Ramos (cell line): Measurements from ENCODE around the gene EPC2.
"Not testable (repeated sequence)": the region's sequence is repeated elsewhere in the genome, so short reads cannot be mapped to it uniquely, and the experiment has no call there.

Experiments used
- in situ Hi-C: fragments of 300-500 bp; cut with MboI; formaldehyde crosslinking; loops from one replicate; pipeline ENCODE4 v1.14.3; 2022; ENCODE audit warnings: low sequenced_read_pairs; ENCODE audit not compliant: unreplicated experiment

The EPC2 gene

GRCh38 chr2:148634749-148635148, 9.8 kb upstream of the EPC2 start:
- in situ Hi-C loops: no loop called here

GRCh38 chr2:148638543-148638942, 6.0 kb upstream of the EPC2 start:
- in situ Hi-C loops: no loop called here

GRCh38 chr2:148640767-148641166, 3.8 kb upstream of the EPC2 start:
- in situ Hi-C loops: no loop called here

DNA sequence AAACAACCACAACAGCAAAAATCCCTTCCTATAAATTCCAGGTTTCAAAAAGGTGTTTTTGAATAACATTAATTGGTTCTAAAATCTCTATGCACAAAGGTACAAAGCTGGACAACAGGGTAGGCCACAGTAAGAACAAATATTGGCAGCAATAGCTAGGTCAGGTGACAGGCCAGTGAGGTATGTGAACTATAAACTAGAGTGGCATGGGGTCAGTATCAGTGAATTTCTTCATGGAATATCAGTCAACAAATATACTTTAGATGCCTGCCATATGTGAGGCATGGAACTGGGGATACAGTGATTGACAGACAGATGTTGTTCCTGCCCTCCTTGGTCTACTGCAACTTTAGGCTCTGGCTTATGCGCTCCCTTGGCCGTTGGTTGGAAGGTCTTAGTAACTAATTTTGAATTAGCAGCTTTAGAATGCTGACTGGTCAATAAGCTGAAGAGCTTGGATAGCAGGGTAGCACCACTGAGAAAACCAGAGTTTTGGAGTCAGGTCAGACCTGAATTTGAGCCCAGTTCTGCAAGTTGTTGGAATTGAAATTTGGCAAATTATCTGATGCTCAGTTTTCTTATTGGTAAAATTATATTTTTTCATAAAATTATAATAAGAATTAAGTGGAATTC, 2.3 kb upstream of the EPC2 start:
- in situ Hi-C loops: no loop called here

- in situ Hi-C loops: no loop called here
Observed at GRCh38 chr2:148642891-148643416, 1.6 kb upstream of the EPC2 start.

GRCh38 chr2:148643421-148643820, 1.1 kb upstream of the EPC2 start:
- in situ Hi-C loops: no loop called here

- in situ Hi-C loops: no loop called here
Observed at GRCh38 chr2:148644883-148645538, 460 bp downstream of the EPC2 start.

DNA sequence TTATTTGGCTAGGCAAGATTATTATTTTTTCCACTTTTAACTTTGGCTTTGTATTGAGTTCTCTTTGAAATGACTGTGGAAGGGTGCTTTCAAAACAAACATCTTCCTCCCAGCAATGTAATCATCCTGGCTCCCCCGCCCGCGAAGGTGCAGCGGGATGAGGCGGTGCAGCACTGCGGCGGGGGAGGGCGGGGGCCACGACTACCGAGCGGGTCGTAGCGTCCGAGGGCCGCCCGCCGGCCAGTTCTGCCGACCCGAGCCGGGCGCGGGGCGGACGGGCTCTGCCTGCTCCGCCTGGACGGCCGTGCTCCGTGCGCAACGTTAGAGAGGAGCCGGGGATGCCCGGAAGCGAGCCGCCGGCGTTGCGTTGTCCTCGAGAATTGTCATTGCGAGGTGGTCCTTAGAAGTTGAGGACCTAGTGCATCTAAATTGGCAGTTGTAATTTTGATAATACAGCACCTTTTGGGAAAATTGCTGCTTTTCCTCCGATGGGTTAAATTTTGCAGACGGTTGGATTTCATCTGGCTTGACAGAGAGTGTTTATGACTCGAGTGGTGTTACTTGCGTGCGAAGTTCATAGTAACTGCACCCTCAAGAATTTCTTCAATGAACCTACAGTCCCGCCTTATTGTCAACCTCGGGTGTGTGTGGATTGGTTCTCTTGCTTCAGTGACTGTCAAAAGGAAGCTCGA, 1.1 kb downstream of the EPC2 start:
- in situ Hi-C loops: no loop called here

GRCh38 chr2:148646231-148646559, 1.6 kb downstream of the EPC2 start:
- in situ Hi-C loops: no loop called here

DNA sequence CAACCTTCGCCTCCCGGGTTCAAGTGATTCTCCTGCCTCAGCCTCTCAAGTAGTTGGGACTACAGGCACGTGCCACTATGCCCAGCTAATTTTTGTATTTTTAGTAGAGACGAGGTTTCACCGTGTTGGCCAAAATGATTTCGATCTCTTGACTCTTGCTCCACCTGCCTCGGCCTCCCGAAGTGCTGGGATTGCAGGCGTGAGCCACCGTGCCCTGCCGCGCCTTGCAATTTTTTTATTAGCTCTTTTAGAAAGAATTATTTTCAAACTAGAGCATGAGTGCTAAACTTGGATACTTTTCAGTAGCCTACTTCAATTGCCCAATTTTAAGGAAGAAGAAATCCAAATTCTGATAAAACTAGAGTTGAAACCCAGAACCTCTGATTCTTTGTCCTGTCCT, 3.2 kb downstream of the EPC2 start:
- in situ Hi-C loops: not testable (repeated sequence)

DNA sequence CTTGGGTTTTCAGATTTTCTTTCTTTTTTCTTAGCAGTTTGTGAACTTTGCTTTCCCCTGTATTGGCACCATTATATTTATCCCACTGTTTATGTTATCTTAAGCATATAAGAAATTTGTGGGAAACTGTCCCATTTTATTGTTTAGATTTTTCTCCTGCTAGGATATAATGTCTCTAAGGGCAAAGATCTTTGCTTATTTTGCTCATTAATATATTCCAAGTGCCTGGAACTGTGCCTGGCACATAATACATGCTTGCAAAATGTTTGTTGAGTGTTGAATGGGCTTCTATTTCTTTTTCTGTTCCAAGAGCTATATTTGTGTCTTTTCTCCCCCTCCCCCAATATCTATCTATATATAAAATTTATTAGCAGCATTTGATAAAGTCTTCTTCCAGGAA, 5.4 kb downstream of the EPC2 start:
- in situ Hi-C loops: no loop called here

GRCh38 chr2:148650881-148651280, 6.3 kb downstream of the EPC2 start:
- in situ Hi-C loops: no loop called here

DNA sequence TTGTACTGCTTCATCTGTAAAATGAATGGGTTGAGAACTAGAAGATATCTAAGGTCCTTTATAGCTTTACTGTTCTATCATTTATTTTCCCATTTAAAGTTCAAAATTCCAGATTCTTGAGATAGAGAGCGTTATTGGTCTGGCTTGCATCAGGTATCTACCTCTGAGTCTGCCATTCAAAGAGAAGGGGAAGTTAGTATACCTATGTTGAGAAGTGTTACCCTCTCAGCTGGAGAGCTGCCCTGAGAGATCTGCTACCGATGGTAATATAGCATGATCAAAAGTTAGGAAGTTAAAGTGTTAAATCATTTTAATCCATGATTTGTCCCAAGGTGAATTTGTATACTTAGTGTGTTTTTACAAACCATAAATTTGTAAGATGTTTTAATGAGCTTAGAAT, 7.4 kb downstream of the EPC2 start:
- in situ Hi-C loops: no loop called here

DNA sequence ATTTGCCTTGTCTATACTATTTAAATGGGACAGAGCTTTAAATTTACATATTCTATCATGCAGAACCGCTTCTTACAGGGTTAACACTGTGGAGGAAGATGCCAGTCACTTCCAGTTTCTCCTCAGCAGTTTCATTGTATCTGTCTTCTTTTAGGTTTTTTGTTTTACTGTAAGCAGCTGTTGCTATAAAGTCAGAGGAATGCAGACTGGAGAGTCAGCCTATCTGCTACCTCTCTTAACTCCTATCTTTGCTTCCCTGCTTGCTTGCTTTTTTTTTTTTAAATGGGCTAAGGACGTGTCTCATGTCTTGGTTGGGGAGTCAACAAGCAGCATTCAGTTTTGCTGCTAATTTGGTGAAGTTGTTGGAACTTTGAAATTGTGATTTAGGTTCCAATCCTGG, 8.9 kb downstream of the EPC2 start:
- in situ Hi-C loops: no loop called here

- in situ Hi-C loops: no loop called here
Observed at GRCh38 chr2:148654435-148654834, 9.9 kb downstream of the EPC2 start.

- in situ Hi-C loops: no loop called here
Observed at GRCh38 chr2:148656516-148656915, 12.0 kb downstream of the EPC2 start.

DNA sequence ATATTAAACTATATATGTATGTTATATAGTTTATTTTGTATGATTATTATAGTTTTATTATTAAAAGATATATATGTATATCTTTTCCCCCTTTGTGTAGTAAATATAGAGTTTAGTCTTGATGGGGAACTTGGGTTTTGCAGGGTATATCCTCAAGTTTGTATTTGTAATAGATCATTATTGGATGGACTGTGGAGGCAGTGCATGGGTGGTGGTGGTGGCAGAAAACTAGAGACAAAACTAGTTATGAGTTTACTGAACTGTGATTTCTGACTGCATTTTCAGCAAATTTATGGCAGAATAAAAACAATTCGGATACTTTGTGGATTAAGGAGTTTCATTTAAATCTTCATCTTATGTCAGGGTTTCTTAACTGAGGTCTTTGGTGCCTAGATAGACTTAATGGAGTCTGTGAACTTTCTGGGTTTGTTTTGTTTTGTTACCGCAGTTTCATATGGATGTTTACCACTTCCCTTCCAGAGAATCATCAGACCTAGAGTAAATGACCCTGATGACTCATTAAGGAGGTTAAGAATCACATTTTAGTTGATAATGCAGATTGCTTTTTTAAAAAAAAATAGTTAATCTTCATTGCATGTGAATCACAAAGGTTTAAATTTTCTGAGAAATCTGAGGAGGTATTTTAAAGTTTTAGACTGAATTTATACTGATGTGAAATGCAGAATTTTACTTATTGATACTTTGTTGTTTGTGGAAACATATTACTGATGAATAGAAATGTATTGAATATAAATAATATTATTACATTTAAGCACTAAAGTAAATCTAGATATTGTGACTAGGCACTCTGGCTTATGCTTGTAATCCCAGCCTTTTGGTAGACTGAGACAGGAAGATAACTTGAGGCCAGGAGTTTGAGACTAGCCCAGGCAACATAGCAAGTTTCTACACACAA, 14.5 kb downstream of the EPC2 start:
- in situ Hi-C loops: no loop called here

- in situ Hi-C loops: no loop called here
Observed at GRCh38 chr2:148660999-148661398, 16.4 kb downstream of the EPC2 start.

DNA sequence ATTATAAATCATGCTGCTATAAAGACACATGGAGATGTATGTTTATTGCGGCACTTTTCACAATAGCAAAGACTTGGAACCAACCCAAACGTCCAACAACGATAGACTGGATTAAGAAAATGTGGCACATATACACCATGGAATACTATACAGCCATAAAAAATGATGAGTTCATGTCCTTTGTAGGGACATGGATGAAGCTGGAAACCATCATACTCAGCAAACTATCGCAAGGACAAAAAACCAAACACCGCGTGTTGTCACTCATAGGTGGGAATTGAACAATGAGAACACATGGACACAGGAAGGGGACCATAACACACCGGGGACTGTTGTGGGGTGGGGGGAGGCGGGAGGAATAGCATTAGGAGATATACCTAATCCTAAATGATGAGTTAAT, 17.8 kb downstream of the EPC2 start:
- in situ Hi-C loops: not testable (repeated sequence)

- in situ Hi-C loops: no loop called here
Observed at GRCh38 chr2:148664229-148664628, 19.7 kb downstream of the EPC2 start.

- in situ Hi-C loops: no loop called here
Observed at GRCh38 chr2:148666555-148666954, 22.0 kb downstream of the EPC2 start.
